Peyer's patch (tissue), 4 donors: ENCODE measurements around the gene SRSF4. TPM values are rescaled to one million over a fixed set of nuclear protein-coding genes. Genes with fewer than 3 reads are reported as not detected.

Source experiments
- DNase-seq, 3 donors: peaks; one replicate each; pipeline ENCODE4 v3.0.0-alpha.2; 2017 to 2019
- H3K27ac ChIP-seq, 4 donors: fragments of 200-600 bp; sonication (generic); one replicate each; pipeline ENCODE4 v1.5.1; 2016 to 2019
- H3K27me3 ChIP-seq, 2 donors: fragments of 200-600 bp; sonication (generic); one replicate each; pipeline ENCODE4 v1.5.1; 2019
- H3K36me3 ChIP-seq, 3 donors: fragments of 200-600 bp; sonication (generic); one replicate each; pipeline ENCODE4 v1.5.1; 2016 to 2019
- H3K4me1 ChIP-seq, 4 donors: fragments of 200-600 bp; sonication (generic); one replicate each; pipeline ENCODE4 v1.5.1; 2016 to 2019
- H3K4me3 ChIP-seq, 4 donors: fragments of 200-600 bp; sonication (generic); 1 replicate in 3 of 4; 2 replicates in 1 of 4; pipeline ENCODE4 v1.5.1; 2016 to 2019; ENCODE audit warnings: mild to moderate bottlenecking in 1 of 4
- H3K9me3 ChIP-seq, 4 donors: fragments of 200-600 bp; sonication (generic); one replicate each; pipeline ENCODE4 v1.5.1; 2016 to 2019; ENCODE audit warnings: mild to moderate bottlenecking in 1 of 4
- POLR2A ChIP-seq, 2 donors: fragments of 450-650 bp; IDR thresholded peaks; one replicate each; pipeline ENCODE4 v1.5.1; 2017; ENCODE audit warnings: antibody characterized with exemption in 2 of 2, mild to moderate bottlenecking in 2 of 2, moderate library complexity in 2 of 2
- small RNA-seq, 2 donors: library from RNA; depleted of rRNA; stranded (forward); fragments of <200 nt; gene quantifications; one replicate each; pipeline ENCODE3, GENCODE V24; 2016
- total RNA-seq, 4 donors: library from RNA; depleted of rRNA; stranded (reverse); fragments of >200 nt; gene quantifications; one replicate each; pipeline ENCODE4 v1.1.0, GENCODE V29; 2016
- TF ChIP-seq, protein P1 (sequence below), 6 experiments: fragments of 450-650 bp in 4 of 6; fragments of 200-600 bp in 2 of 6; sonication (generic) in 1 of 6; IDR thresholded peaks; one replicate each; pipeline ENCODE4 v1.5.1; 2017 to 2019; ENCODE audit warnings: antibody characterized with exemption in 6 of 6, mild to moderate bottlenecking in 3 of 6, moderate library complexity in 1 of 6

The SRSF4 gene
- total RNA-seq, 4 donors from 2014 or later = 62.7 to 153 (median 88.8) TPM

DNA sequence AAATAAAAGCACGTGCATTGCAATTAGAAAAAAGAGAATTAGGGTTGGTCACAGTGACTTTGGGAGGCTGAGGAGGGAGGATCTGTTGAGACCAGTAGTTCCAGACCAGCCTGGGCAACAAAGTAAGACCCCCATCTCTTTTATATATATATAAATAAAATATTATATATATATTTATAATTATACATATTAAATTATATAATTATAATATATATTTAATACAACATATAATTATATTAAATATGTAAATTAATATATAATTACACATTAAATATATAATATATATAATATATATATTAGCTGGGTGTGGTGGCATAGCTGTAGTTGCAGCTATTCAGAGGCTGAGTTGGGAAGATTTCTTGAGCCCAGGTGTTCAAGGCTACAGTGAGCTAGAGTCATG is 81.2 kb downstream of the SRSF4 start:
- no peak overlapping the region for H3K4me3 ChIP-seq
- no peak overlapping the region for H3K27ac ChIP-seq
- peaks cover 0 to 31% (median 0%) of the 10 kb centered on the region in 3 donors for H3K36me3 ChIP-seq
- DNase-seq = no peak
- H3K4me1 ChIP-seq = no peaks in the 10 kb centered on the region
- no peaks in the 10 kb centered on the region for H3K9me3 ChIP-seq
- no peak for TF ChIP-seq POLR2A (IDR thresholded peaks at IDR 0.05)
- TF ChIP-seq, protein P1, sequence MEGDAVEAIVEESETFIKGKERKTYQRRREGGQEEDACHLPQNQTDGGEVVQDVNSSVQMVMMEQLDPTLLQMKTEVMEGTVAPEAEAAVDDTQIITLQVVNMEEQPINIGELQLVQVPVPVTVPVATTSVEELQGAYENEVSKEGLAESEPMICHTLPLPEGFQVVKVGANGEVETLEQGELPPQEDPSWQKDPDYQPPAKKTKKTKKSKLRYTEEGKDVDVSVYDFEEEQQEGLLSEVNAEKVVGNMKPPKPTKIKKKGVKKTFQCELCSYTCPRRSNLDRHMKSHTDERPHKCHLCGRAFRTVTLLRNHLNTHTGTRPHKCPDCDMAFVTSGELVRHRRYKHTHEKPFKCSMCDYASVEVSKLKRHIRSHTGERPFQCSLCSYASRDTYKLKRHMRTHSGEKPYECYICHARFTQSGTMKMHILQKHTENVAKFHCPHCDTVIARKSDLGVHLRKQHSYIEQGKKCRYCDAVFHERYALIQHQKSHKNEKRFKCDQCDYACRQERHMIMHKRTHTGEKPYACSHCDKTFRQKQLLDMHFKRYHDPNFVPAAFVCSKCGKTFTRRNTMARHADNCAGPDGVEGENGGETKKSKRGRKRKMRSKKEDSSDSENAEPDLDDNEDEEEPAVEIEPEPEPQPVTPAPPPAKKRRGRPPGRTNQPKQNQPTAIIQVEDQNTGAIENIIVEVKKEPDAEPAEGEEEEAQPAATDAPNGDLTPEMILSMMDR (IDR thresholded peaks at IDR 0.05) = no peak
- no peaks in the 10 kb centered on the region for H3K27me3 ChIP-seq

- H3K4me1 ChIP-seq = no peaks in the 10 kb centered on the region
- DNase-seq = no peak
- H3K36me3 ChIP-seq = peaks cover 0 to 31% (median 0%) of the 10 kb centered on the region in 3 donors
- H3K27me3 ChIP-seq = no peaks in the 10 kb centered on the region
- no peak overlapping the region for H3K27ac ChIP-seq
- TF ChIP-seq POLR2A (IDR thresholded peaks at IDR 0.05) = no peak
- TF ChIP-seq, protein P1 (IDR thresholded peaks at IDR 0.05) = no peak
- H3K4me3 ChIP-seq = no peak overlapping the region
- no peaks in the 10 kb centered on the region for H3K9me3 ChIP-seq
Observed at GRCh38 chr1:29099286-29099685, 82.4 kb downstream of the SRSF4 start.

Small RNA genes lying within 50 kb of the gene (small RNA-seq; reads per million reads assigned to genes)
- gene RF02271 = 0 reads per million in 2 donors

Other genes starting within 250 kb of the SRSF4 start
- gene TMEM200B, start 58.0 kb downstream of the SRSF4 start, total RNA-seq = 1 to 10 TPM; 2.0 to 2.8 (median 2.3) TPM
- gene MECR, start 49.0 kb upstream of the SRSF4 start, total RNA-seq = 10 to 100 TPM in 3 of 4 donors, 1 to 10 TPM in 1; 9.3 to 31.4 (median 19.1) TPM
- gene PTPRU, start 54.6 kb upstream of the SRSF4 start, total RNA-seq = 1 to 10 TPM in 3 of 4 donors, under 1 TPM in 1; 0.18 to 5.0 (median 4.0) TPM